Measurements from ENCODE around the gene TMEM187. TPM values are rescaled to one million over a fixed set of nuclear protein-coding genes. Genes with fewer than 3 reads are reported as not detected.

The TMEM187 gene
- total and polyA plus RNA-seq, 10 of the 15 experiments (the other 5 are each of a cell fraction or from before 2014, with no cell fraction given): 0.45 to 8.5 (median 4.1) TPM

DNA sequence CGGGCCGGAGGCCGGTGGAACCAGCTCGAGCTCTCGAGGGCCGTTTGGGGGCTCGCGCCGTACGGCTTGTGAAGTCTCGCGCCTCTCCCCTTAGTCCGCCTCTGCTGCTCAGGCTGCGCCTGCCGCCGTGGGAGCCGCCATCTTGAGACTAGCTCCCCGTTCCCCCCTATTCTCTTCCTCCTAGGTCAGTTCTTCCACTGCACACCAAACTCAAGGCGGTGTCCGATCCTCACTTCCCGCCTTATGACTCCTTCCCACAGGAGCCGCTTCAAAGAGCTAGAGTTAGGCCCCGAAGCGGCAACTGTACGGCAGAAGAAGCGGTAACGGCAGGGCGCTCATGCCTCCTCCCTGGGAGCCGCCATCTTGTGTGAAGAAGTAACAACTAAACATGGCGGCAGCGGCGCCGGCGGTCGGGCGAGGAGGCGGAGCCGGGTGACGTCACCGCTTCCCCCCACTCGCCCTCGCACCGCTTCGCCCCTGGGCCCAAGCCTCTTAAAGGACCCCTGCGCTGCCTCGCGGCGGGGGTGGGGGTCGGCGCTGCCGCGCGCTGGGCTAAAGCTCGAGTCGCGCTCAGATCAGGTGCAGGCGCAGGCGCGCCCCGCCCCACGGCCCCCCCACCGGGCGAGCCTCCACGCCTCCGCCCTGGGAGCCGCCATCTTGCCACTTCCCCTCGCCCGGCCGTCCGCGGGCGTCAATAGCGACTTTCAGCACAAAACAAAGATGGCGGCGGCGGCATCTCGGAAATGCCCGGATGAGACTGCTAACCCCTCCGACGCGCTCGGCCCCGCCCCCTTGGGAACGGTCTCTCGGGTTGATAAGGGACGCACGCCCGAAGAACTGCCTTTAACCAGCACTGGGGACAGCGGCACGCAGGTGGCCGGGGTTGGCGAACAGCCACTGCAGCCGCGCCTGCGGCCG, 845 bp upstream of the TMEM187 start, which contains the start of gene HCFC1 (continued):
- no peak for TF ChIP-seq KLF5 (IDR thresholded peaks at IDR 0.05; ENCODE audit: partially characterized antibody)
- peak; percentile 74 for TF ChIP-seq POLR2A (IDR thresholded peaks at IDR 0.05; ENCODE audit: low read depth, low read length)
- TF ChIP-seq, protein P1, sequence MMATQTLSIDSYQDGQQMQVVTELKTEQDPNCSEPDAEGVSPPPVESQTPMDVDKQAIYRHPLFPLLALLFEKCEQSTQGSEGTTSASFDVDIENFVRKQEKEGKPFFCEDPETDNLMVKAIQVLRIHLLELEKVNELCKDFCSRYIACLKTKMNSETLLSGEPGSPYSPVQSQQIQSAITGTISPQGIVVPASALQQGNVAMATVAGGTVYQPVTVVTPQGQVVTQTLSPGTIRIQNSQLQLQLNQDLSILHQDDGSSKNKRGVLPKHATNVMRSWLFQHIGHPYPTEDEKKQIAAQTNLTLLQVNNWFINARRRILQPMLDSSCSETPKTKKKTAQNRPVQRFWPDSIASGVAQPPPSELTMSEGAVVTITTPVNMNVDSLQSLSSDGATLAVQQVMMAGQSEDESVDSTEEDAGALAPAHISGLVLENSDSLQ (IDR thresholded peaks at IDR 0.05): peak; percentile 54; the same call in 1 of the 2 replicates
- peak; percentile 76 for TF ChIP-seq SMARCA5 (IDR thresholded peaks at IDR 0.05)
- TF ChIP-seq KDM1A (IDR thresholded peaks at IDR 0.05; ENCODE audit: borderline replicate concordance): no peak
- TF ChIP-seq, protein P2, sequence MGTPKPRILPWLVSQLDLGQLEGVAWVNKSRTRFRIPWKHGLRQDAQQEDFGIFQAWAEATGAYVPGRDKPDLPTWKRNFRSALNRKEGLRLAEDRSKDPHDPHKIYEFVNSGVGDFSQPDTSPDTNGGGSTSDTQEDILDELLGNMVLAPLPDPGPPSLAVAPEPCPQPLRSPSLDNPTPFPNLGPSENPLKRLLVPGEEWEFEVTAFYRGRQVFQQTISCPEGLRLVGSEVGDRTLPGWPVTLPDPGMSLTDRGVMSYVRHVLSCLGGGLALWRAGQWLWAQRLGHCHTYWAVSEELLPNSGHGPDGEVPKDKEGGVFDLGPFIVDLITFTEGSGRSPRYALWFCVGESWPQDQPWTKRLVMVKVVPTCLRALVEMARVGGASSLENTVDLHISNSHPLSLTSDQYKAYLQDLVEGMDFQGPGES (IDR thresholded peaks at IDR 0.05): no peak
- TF ChIP-seq, protein P3, sequence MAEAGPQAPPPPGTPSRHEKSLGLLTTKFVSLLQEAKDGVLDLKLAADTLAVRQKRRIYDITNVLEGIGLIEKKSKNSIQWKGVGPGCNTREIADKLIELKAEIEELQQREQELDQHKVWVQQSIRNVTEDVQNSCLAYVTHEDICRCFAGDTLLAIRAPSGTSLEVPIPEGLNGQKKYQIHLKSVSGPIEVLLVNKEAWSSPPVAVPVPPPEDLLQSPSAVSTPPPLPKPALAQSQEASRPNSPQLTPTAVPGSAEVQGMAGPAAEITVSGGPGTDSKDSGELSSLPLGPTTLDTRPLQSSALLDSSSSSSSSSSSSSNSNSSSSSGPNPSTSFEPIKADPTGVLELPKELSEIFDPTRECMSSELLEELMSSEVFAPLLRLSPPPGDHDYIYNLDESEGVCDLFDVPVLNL (IDR thresholded peaks at IDR 0.05; ENCODE audit: low read depth, low read length): peak; percentile 46; the same call in 1 of the 2 replicates
- TF ChIP-seq MEF2A (IDR thresholded peaks at IDR 0.05; ENCODE audit: insufficient read depth, low read depth, low read length): no peak
- no peak for TF ChIP-seq BRCA1 (IDR thresholded peaks at IDR 0.05; ENCODE audit: low read depth, low read length)
- TF ChIP-seq, protein P4, sequence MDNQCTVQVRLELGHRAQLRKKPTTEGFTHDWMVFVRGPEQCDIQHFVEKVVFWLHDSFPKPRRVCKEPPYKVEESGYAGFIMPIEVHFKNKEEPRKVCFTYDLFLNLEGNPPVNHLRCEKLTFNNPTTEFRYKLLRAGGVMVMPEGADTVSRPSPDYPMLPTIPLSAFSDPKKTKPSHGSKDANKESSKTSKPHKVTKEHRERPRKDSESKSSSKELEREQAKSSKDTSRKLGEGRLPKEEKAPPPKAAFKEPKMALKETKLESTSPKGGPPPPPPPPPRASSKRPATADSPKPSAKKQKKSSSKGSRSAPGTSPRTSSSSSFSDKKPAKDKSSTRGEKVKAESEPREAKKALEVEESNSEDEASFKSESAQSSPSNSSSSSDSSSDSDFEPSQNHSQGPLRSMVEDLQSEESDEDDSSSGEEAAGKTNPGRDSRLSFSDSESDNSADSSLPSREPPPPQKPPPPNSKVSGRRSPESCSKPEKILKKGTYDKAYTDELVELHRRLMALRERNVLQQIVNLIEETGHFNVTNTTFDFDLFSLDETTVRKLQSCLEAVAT (IDR thresholded peaks at IDR 0.05): peak; percentile 74
- TF ChIP-seq FOXM1 (IDR thresholded peaks at IDR 0.05; ENCODE audit: low read depth, low read length): no peak
- no peak for TF ChIP-seq ZBED1 (IDR thresholded peaks at IDR 0.05; ENCODE audit: borderline replicate concordance)
- TF ChIP-seq ZNF622 (IDR thresholded peaks at IDR 0.05): no peak
- TF ChIP-seq CBX3 (IDR thresholded peaks at IDR 0.05; ENCODE audit: borderline replicate concordance, low read depth): no peak
- TF ChIP-seq, protein P5, sequence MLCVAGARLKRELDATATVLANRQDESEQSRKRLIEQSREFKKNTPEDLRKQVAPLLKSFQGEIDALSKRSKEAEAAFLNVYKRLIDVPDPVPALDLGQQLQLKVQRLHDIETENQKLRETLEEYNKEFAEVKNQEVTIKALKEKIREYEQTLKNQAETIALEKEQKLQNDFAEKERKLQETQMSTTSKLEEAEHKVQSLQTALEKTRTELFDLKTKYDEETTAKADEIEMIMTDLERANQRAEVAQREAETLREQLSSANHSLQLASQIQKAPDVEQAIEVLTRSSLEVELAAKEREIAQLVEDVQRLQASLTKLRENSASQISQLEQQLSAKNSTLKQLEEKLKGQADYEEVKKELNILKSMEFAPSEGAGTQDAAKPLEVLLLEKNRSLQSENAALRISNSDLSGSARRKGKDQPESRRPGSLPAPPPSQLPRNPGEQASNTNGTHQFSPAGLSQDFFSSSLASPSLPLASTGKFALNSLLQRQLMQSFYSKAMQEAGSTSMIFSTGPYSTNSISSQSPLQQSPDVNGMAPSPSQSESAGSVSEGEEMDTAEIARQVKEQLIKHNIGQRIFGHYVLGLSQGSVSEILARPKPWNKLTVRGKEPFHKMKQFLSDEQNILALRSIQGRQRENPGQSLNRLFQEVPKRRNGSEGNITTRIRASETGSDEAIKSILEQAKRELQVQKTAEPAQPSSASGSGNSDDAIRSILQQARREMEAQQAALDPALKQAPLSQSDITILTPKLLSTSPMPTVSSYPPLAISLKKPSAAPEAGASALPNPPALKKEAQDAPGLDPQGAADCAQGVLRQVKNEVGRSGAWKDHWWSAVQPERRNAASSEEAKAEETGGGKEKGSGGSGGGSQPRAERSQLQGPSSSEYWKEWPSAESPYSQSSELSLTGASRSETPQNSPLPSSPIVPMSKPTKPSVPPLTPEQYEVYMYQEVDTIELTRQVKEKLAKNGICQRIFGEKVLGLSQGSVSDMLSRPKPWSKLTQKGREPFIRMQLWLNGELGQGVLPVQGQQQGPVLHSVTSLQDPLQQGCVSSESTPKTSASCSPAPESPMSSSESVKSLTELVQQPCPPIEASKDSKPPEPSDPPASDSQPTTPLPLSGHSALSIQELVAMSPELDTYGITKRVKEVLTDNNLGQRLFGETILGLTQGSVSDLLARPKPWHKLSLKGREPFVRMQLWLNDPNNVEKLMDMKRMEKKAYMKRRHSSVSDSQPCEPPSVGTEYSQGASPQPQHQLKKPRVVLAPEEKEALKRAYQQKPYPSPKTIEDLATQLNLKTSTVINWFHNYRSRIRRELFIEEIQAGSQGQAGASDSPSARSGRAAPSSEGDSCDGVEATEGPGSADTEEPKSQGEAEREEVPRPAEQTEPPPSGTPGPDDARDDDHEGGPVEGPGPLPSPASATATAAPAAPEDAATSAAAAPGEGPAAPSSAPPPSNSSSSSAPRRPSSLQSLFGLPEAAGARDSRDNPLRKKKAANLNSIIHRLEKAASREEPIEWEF (IDR thresholded peaks at IDR 0.05; ENCODE audit: insufficient replicate concordance, low read depth, low read length): no peak
- TF ChIP-seq NBN (IDR thresholded peaks at IDR 0.05): peak; percentile 83; the same call in 1 of the 2 replicates

Data from GM12878 (cell line).